Measurements from ENCODE around the gene GGTA1.
"Not testable (repeated sequence)": the region's sequence is repeated elsewhere in the genome, so short reads cannot be mapped to it uniquely, and the experiment has no call there.

GGTA1 gene

GRCh38 chr9:121463026-121463807 lies 36.4 kb downstream of the GGTA1 start:
- no peak overlapping the region for H4K91ac ChIP-seq (ENCODE audit: low read length)
- no peaks in the 10 kb centered on the region for H3K36me3 ChIP-seq (ENCODE audit: control insufficient read depth in 1 of 2, insufficient read depth in 2 of 2, low read depth in 1 of 2, low read length in 2 of 2)
- 52% methylated on average over 6 of the region's 10 CpGs for WGBS
- H3K9me3 ChIP-seq (ENCODE audit: control insufficient read depth, low read length) = no peaks in the 10 kb centered on the region
- H2AFZ ChIP-seq (ENCODE audit: low read depth, low read length) = no peak overlapping the region
- no peak for DNase-seq
- H3K18ac ChIP-seq (ENCODE audit: low read depth in 1 of 2, low read length in 2 of 2) = no peak overlapping the region
- H2AK5ac ChIP-seq (ENCODE audit: low read length, severe bottlenecking) = no peak overlapping the region
- no peak overlapping the region for H4K8ac ChIP-seq (ENCODE audit: low read length)
- H2BK120ac ChIP-seq (ENCODE audit: low read depth, low read length) = no peak overlapping the region
- no peak overlapping the region for H3K14ac ChIP-seq (ENCODE audit: low read length in 2 of 2)
- H3K79me1 ChIP-seq (replicated peaks; ENCODE audit: low read length, poor library complexity, severe bottlenecking) = no peaks in the 10 kb centered on the region
- no peak overlapping the region for H3K27ac ChIP-seq (ENCODE audit: low read length, poor library complexity, severe bottlenecking)
- H2BK15ac ChIP-seq (ENCODE audit: low read depth, poor library complexity, severe bottlenecking) = no peak overlapping the region
- H3K9ac ChIP-seq (ENCODE audit: low read length) = peak overlapping the region; percentile 47
- H3K23ac ChIP-seq (ENCODE audit: low read length in 2 of 2) = no peak overlapping the region
- H3K27me3 ChIP-seq (ENCODE audit: control insufficient read depth in 1 of 2, insufficient read depth in 1 of 2, low read length in 2 of 2) = peaks cover 50 to 62% of the 10 kb centered on the region in 2 experiments
- H2BK12ac ChIP-seq (ENCODE audit: low read length in 2 of 2) = no peak overlapping the region
- no peak overlapping the region for H3K4ac ChIP-seq (ENCODE audit: low read depth in 1 of 2, low read length in 2 of 2)
- no peak overlapping the region for H3K4me2 ChIP-seq (ENCODE audit: low read length, poor library complexity, severe bottlenecking)
- no peak overlapping the region for H3K4me3 ChIP-seq (ENCODE audit: insufficient read depth in 1 of 2, low read depth in 1 of 2, low read length in 2 of 2)
- no peaks in the 10 kb centered on the region for H3K4me1 ChIP-seq (ENCODE audit: control insufficient read depth, insufficient read depth, low read depth, low read length)
- no peak overlapping the region for H2BK5ac ChIP-seq (ENCODE audit: low read depth, low read length, poor library complexity, severe bottlenecking)

- H3K18ac ChIP-seq (ENCODE audit: low read depth in 1 of 2, low read length in 2 of 2) = no peak overlapping the region
- H3K4me3 ChIP-seq (ENCODE audit: insufficient read depth in 1 of 2, low read depth in 1 of 2, low read length in 2 of 2) = no peak overlapping the region
- no peak overlapping the region for H2BK120ac ChIP-seq (ENCODE audit: low read depth, low read length)
- no peak overlapping the region for H3K14ac ChIP-seq (ENCODE audit: low read length in 2 of 2)
- no peaks in the 10 kb centered on the region for H3K4me1 ChIP-seq (ENCODE audit: control insufficient read depth, insufficient read depth, low read depth, low read length)
- H2AK5ac ChIP-seq (ENCODE audit: low read length, severe bottlenecking) = no peak overlapping the region
- no peaks in the 10 kb centered on the region for H3K36me3 ChIP-seq (ENCODE audit: control insufficient read depth in 1 of 2, insufficient read depth in 2 of 2, low read depth in 1 of 2, low read length in 2 of 2)
- no peak for DNase-seq
- H2BK12ac ChIP-seq (ENCODE audit: low read length in 2 of 2) = no peak overlapping the region
- no peak overlapping the region for H3K4me2 ChIP-seq (ENCODE audit: low read length, poor library complexity, severe bottlenecking)
- H3K23ac ChIP-seq (ENCODE audit: low read length in 2 of 2) = no peak overlapping the region
- H3K27me3 ChIP-seq (ENCODE audit: control insufficient read depth in 1 of 2, insufficient read depth in 1 of 2, low read length in 2 of 2) = peaks cover 51 to 67% of the 10 kb centered on the region in 2 experiments
- H3K4ac ChIP-seq (ENCODE audit: low read depth in 1 of 2, low read length in 2 of 2) = no peak overlapping the region
- H4K8ac ChIP-seq (ENCODE audit: low read length) = no peak overlapping the region
- H2AFZ ChIP-seq (ENCODE audit: low read depth, low read length) = no peak overlapping the region
- no peak overlapping the region for H2BK5ac ChIP-seq (ENCODE audit: low read depth, low read length, poor library complexity, severe bottlenecking)
- WGBS = 15% methylated on average over 1 of the region's 1 CpG
- no peaks in the 10 kb centered on the region for H3K9me3 ChIP-seq (ENCODE audit: control insufficient read depth, low read length)
- H3K79me1 ChIP-seq (replicated peaks; ENCODE audit: low read length, poor library complexity, severe bottlenecking) = no peaks in the 10 kb centered on the region
- no peak overlapping the region for H4K91ac ChIP-seq (ENCODE audit: low read length)
- no peak overlapping the region for H2BK15ac ChIP-seq (ENCODE audit: low read depth, poor library complexity, severe bottlenecking)
- H3K27ac ChIP-seq (ENCODE audit: low read length, poor library complexity, severe bottlenecking) = no peak overlapping the region
- H3K9ac ChIP-seq (ENCODE audit: low read length) = no peak overlapping the region
Observed at GRCh38 chr9:121459513-121459912, 40.1 kb downstream of the GGTA1 start.

GRCh38 chr9:121458449-121458848 lies 41.2 kb downstream of the GGTA1 start:
- 98% methylated on average over 4 of the region's 4 CpGs for WGBS
- not testable (repeated sequence) for H2BK5ac ChIP-seq (ENCODE audit: low read depth, low read length, poor library complexity, severe bottlenecking); H4K8ac ChIP-seq (ENCODE audit: low read length); H2BK15ac ChIP-seq (ENCODE audit: low read depth, poor library complexity, severe bottlenecking); H3K4me1 ChIP-seq (ENCODE audit: control insufficient read depth, insufficient read depth, low read depth, low read length); H3K18ac ChIP-seq (ENCODE audit: low read depth in 1 of 2, low read length in 2 of 2); H3K36me3 ChIP-seq (ENCODE audit: control insufficient read depth in 1 of 2, insufficient read depth in 2 of 2, low read depth in 1 of 2, low read length in 2 of 2); H3K9me3 ChIP-seq (ENCODE audit: control insufficient read depth, low read length); H3K23ac ChIP-seq (ENCODE audit: low read length in 2 of 2); H3K4ac ChIP-seq (ENCODE audit: low read depth in 1 of 2, low read length in 2 of 2); H3K4me2 ChIP-seq (ENCODE audit: low read length, poor library complexity, severe bottlenecking); H3K27ac ChIP-seq (ENCODE audit: low read length, poor library complexity, severe bottlenecking); DNase-seq; H2BK12ac ChIP-seq (ENCODE audit: low read length in 2 of 2); H2AFZ ChIP-seq (ENCODE audit: low read depth, low read length); H3K14ac ChIP-seq (ENCODE audit: low read length in 2 of 2); H3K4me3 ChIP-seq (ENCODE audit: insufficient read depth in 1 of 2, low read depth in 1 of 2, low read length in 2 of 2); H2BK120ac ChIP-seq (ENCODE audit: low read depth, low read length); H3K79me1 ChIP-seq (replicated peaks; ENCODE audit: low read length, poor library complexity, severe bottlenecking); H2AK5ac ChIP-seq (ENCODE audit: low read length, severe bottlenecking); H3K9ac ChIP-seq (ENCODE audit: low read length); H4K91ac ChIP-seq (ENCODE audit: low read length)
- peaks cover 55 to 73% of the 10 kb centered on the region in 2 experiments for H3K27me3 ChIP-seq (ENCODE audit: control insufficient read depth in 1 of 2, insufficient read depth in 1 of 2, low read length in 2 of 2)

GRCh38 chr9:121455527-121456239 lies 44.0 kb downstream of the GGTA1 start:
- Histone ChIP-seq H3K36me3 (ENCODE audit: control insufficient read depth in 1 of 2, insufficient read depth in 2 of 2, low read depth in 1 of 2, low read length in 2 of 2) (no peaks in the 10 kb centered on the region), H4K91ac (ENCODE audit: low read length) (no peak overlapping the region), H4K8ac (ENCODE audit: low read length) (no peak overlapping the region), H3K27ac (ENCODE audit: low read length, poor library complexity, severe bottlenecking) (no peak overlapping the region), H3K4me2 (ENCODE audit: low read length, poor library complexity, severe bottlenecking) (no peak overlapping the region), H2AFZ (ENCODE audit: low read depth, low read length) (no peak overlapping the region), H3K23ac (ENCODE audit: low read length in 2 of 2) (no peak overlapping the region), H3K79me1 (replicated peaks; ENCODE audit: low read length, poor library complexity, severe bottlenecking) (no peaks in the 10 kb centered on the region), H3K9me3 (ENCODE audit: control insufficient read depth, low read length) (no peaks in the 10 kb centered on the region), H2BK15ac (ENCODE audit: low read depth, poor library complexity, severe bottlenecking) (no peak overlapping the region), H3K4me1 (ENCODE audit: control insufficient read depth, insufficient read depth, low read depth, low read length) (no peaks in the 10 kb centered on the region), H2BK5ac (ENCODE audit: low read depth, low read length, poor library complexity, severe bottlenecking) (no peak overlapping the region), H3K14ac (ENCODE audit: low read length in 2 of 2) (no peak overlapping the region), H2BK12ac (ENCODE audit: low read length in 2 of 2) (no peak overlapping the region), H3K18ac (ENCODE audit: low read depth in 1 of 2, low read length in 2 of 2) (no peak overlapping the region), H2BK120ac (ENCODE audit: low read depth, low read length) (no peak overlapping the region), H3K9ac (ENCODE audit: low read length) (no peak overlapping the region), H2AK5ac (ENCODE audit: low read length, severe bottlenecking) (no peak overlapping the region), H3K27me3 (ENCODE audit: control insufficient read depth in 1 of 2, insufficient read depth in 1 of 2, low read length in 2 of 2) (peaks cover 56 to 81% of the 10 kb centered on the region in 2 experiments), H3K4ac (ENCODE audit: low read depth in 1 of 2, low read length in 2 of 2) (no peak overlapping the region), H3K4me3 (ENCODE audit: insufficient read depth in 1 of 2, low read depth in 1 of 2, low read length in 2 of 2) (no peak overlapping the region)
- no peak for DNase-seq
- 91% methylated on average over 4 of the region's 8 CpGs for WGBS

Measured in mesenchymal stem cell (in vitro differentiated cells and primary cell).